GM18498 (cell line): ENCODE data around the gene CAP2.

Experiments used
- ATAC-seq: cut with Tn5 transposase; IDR thresholded peaks from one replicate; pipeline ENCODE4 v1.9.1; 2021; ENCODE audit warnings: mild to moderate bottlenecking, moderate library complexity; ENCODE audit not compliant: unreplicated experiment

The CAP2 gene

GRCh38 chr6:17392978-17393891, at the start of gene CAP2:
CAP2 (plus strand) TSS chr6:17393595; CDS start chr6:17421556, 27,961 bp downstream.
- no peak for ATAC-seq

GRCh38 chr6:17347012-17347411, 46.4 kb upstream of the CAP2 start:
- ATAC-seq, result no peak

GRCh38 chr6:17349427-17349826, 44.0 kb upstream of the CAP2 start:
- no peak for ATAC-seq

- ATAC-seq, result no peak
These were observed 41.1 kb upstream of the CAP2 start for GRCh38 chr6:17352302-17352701.

GRCh38 chr6:17353440-17354175, 39.8 kb upstream of the CAP2 start:
- no peak for ATAC-seq

- ATAC-seq, result no peak
These were observed 38.5 kb upstream of the CAP2 start for GRCh38 chr6:17354700-17355403.

GRCh38 chr6:17355404-17355774, 38.0 kb upstream of the CAP2 start:
- ATAC-seq, result no peak

GRCh38 chr6:17358515-17358914, 34.9 kb upstream of the CAP2 start:
- ATAC-seq, result no peak

- no peak for ATAC-seq
These were observed 32.8 kb upstream of the CAP2 start for GRCh38 chr6:17360564-17360963.

GRCh38 chr6:17361013-17361412, 32.4 kb upstream of the CAP2 start:
- ATAC-seq, result no peak

GRCh38 chr6:17365961-17366360, 27.4 kb upstream of the CAP2 start:
- ATAC-seq, result no peak

- ATAC-seq, result no peak
These were observed 25.5 kb upstream of the CAP2 start for GRCh38 chr6:17367868-17368267.

- no peak for ATAC-seq
These were observed 11.8 kb upstream of the CAP2 start for GRCh38 chr6:17381424-17382147.

GRCh38 chr6:17385660-17386059, 7.7 kb upstream of the CAP2 start:
- ATAC-seq, result no peak

- no peak for ATAC-seq
These were observed 5.0 kb upstream of the CAP2 start for GRCh38 chr6:17388365-17388764.

- ATAC-seq, result no peak
These were observed 4.0 kb upstream of the CAP2 start for GRCh38 chr6:17389274-17389847.

GRCh38 chr6:17390276-17390675, 3.1 kb upstream of the CAP2 start:
- ATAC-seq, result no peak

GRCh38 chr6:17391976-17392375, 1.4 kb upstream of the CAP2 start:
- ATAC-seq, result no peak

GRCh38 chr6:17393892-17394631, 667 bp downstream of the CAP2 start:
- no peak for ATAC-seq

- ATAC-seq, result no peak
These were observed 1.7 kb downstream of the CAP2 start for GRCh38 chr6:17395112-17395511.
